GM23338 (cell line): ENCODE measurements around the gene PLEKHA7. TPM values are rescaled to one million over a fixed set of nuclear protein-coding genes. Genes with fewer than 3 reads are reported as not detected.

ENCODE experiments used
- ATAC-seq: fragments of 200-7000 bp; cut with Tn5 transposase; 3 replicates; pipeline ENCODE4 v1.9.1; 2020
- DNase-seq: peaks from one replicate; pipeline ENCODE4 v3.0.0-alpha.2; 2015; ENCODE audit warnings: low spot score
- H2AFZ ChIP-seq: fragments of 200-600 bp; sonication (generic); 2 replicates; pipeline ENCODE4 v1.8.0; 2016; ENCODE audit warnings: antibody characterized with exemption, mild to moderate bottlenecking, moderate library complexity
- H3F3A ChIP-seq: fragments of 200-600 bp; sonication (generic); replicated peaks from 2 replicates; pipeline ENCODE4 v1.8.0; 2017; ENCODE audit warnings: antibody characterized with exemption, mixed run types, low read depth
- H3K27ac ChIP-seq: fragments of 200-600 bp; sonication (generic); 2 replicates; pipeline ENCODE4 v1.6.1; 2016; ENCODE audit warnings: low read depth
- H3K27me3 ChIP-seq: fragments of 200-600 bp; sonication (generic); 2 replicates; pipeline ENCODE4 v1.8.0; 2016; ENCODE audit warnings: mild to moderate bottlenecking, mixed run types, moderate library complexity; ENCODE audit not compliant: insufficient read depth
- H3K36me3 ChIP-seq: fragments of 200-600 bp; sonication (generic); 2 replicates; pipeline ENCODE4 v1.8.0; 2016; ENCODE audit warnings: mild to moderate bottlenecking; ENCODE audit not compliant: insufficient read depth
- H3K4me1 ChIP-seq: fragments of 200-600 bp; sonication (generic); 2 replicates; pipeline ENCODE4 v1.8.0; 2016; ENCODE audit warnings: mild to moderate bottlenecking, moderate library complexity; ENCODE audit not compliant: insufficient read depth
- H3K4me2 ChIP-seq: fragments of 200-600 bp; sonication (generic); 2 replicates; pipeline ENCODE4 v1.7.1; 2017; ENCODE audit warnings: mixed run types
- H3K4me3 ChIP-seq: fragments of 200-600 bp; sonication (generic); 2 replicates; pipeline ENCODE4 v1.6.1; 2016; ENCODE audit warnings: mixed run types
- H3K79me2 ChIP-seq: fragments of 200-600 bp; sonication (generic); replicated peaks from 2 replicates; pipeline ENCODE4 v1.8.0; 2017; ENCODE audit warnings: mild to moderate bottlenecking; ENCODE audit not compliant: insufficient read depth
- H3K9me2 ChIP-seq: fragments of 200-600 bp; sonication (generic); 2 replicates; pipeline ENCODE4 v1.8.0; 2017; ENCODE audit not compliant: insufficient read depth
- H4K20me1 ChIP-seq: fragments of 200-600 bp; sonication (generic); replicated peaks from 2 replicates; pipeline ENCODE4 v1.8.0; 2017; ENCODE audit warnings: mild to moderate bottlenecking; ENCODE audit not compliant: insufficient read depth
- H3K27ac Mint-ChIP-seq: 2 replicates; pipeline ENCODE4 v1.8.0; 2020; ENCODE audit warnings: inconsistent platforms, mild to moderate bottlenecking, moderate library complexity, mixed read lengths
- H3K27me3 Mint-ChIP-seq: 3 replicates; pipeline ENCODE4 v1.8.0; 2022; ENCODE audit warnings: low read depth, mild to moderate bottlenecking, moderate library complexity, mixed read lengths, inconsistent platforms; ENCODE audit not compliant: insufficient read depth, poor library complexity
- H3K36me3 Mint-ChIP-seq: 3 replicates; pipeline ENCODE4 v1.8.0; 2021; ENCODE audit warnings: low read depth, mild to moderate bottlenecking, inconsistent platforms, moderate library complexity, mixed read lengths
- H3K4me1 Mint-ChIP-seq: 3 replicates; pipeline ENCODE4 v1.8.0; 2020; ENCODE audit warnings: mild to moderate bottlenecking, inconsistent platforms, mixed read lengths
- H3K4me3 Mint-ChIP-seq: 3 replicates; pipeline ENCODE4 v1.8.0; 2021; ENCODE audit warnings: moderate library complexity, mild to moderate bottlenecking, inconsistent platforms, mixed read lengths
- H3K9me3 Mint-ChIP-seq: 3 replicates; pipeline ENCODE4 v1.8.0; 2020; ENCODE audit warnings: moderate library complexity, mild to moderate bottlenecking, inconsistent platforms, mixed read lengths
- EZH2 ChIP-seq: fragments of 200-600 bp; sonication (generic); IDR thresholded peaks from one replicate; pipeline ENCODE4 v1.8.0; 2017; ENCODE audit warnings: antibody characterized with exemption, mild to moderate bottlenecking, low read depth; ENCODE audit not compliant: unreplicated experiment
- EZH2phosphoT487 ChIP-seq: fragments of 200-600 bp; sonication (generic); IDR thresholded peaks from one replicate; pipeline ENCODE4 v1.8.1; 2018; ENCODE audit warnings: antibody characterized with exemption; ENCODE audit not compliant: unreplicated experiment
- JUNB ChIP-seq: IDR thresholded peaks from one replicate; pipeline ENCODE4 v1.6.1; 2016; ENCODE audit warnings: antibody characterized with exemption; ENCODE audit not compliant: unreplicated experiment
- NANOG ChIP-seq: IDR thresholded peaks from 2 replicates; pipeline ENCODE4 v1.6.1; 2016; ENCODE audit warnings: antibody characterized with exemption, borderline replicate concordance
- POLR2AphosphoS5 ChIP-seq: IDR thresholded peaks from 2 replicates; pipeline ENCODE4 v1.6.1; 2016; ENCODE audit warnings: antibody characterized with exemption, low read depth
- ZNF114 ChIP-seq: fragments of 250-450 bp; sonication (Bioruptor Pico); IDR thresholded peaks from 2 replicates; pipeline ENCODE4 v1.5.0; 2020; ENCODE audit warnings: mild to moderate bottlenecking, moderate library complexity
- ZNF331 ChIP-seq: fragments of 250-450 bp; sonication (Bioruptor Pico); IDR thresholded peaks from 2 replicates; pipeline ENCODE4 v1.5.0; 2020; ENCODE audit warnings: low read depth, mild to moderate bottlenecking, moderate library complexity
- polyA plus RNA-seq: library from polyadenylated mRNA; unstranded; fragments of >200 nt; fragmentation: Nextera tagmentation; extraction: Ambion mirVana; gene quantifications from 2 replicates; pipeline ENCODE4 v1.2.1, GENCODE V29; 2016
- total RNA-seq: library from RNA; depleted of rRNA; stranded (reverse); fragments of >200 nt; shearing (Covaris generic); gene quantifications from 2 replicates; pipeline ENCODE4 v1.2.3, GENCODE V29; 2014
- TF ChIP-seq, protein P1 (sequence below), 2 experiments: fragments of 200-600 bp in 1 of 2; sonication (generic) in 1 of 2; conservative IDR thresholded peaks; 2 replicates each; pipeline versions ENCODE4 v1.5.1 to v1.6.1; 2016 to 2017; ENCODE audit warnings: antibody characterized with exemption in 2 of 2, low read depth in 2 of 2, mild to moderate bottlenecking in 2 of 2, moderate library complexity in 1 of 2
- TF ChIP-seq, protein P2 (sequence below): fragments of 250-450 bp; sonication (Bioruptor Pico); IDR thresholded peaks from 2 replicates; pipeline ENCODE4 v1.5.0; 2020; ENCODE audit warnings: mild to moderate bottlenecking, moderate library complexity
- TF ChIP-seq, protein P3 (sequence below): IDR thresholded peaks from 2 replicates; pipeline ENCODE4 v1.6.1; 2016; ENCODE audit warnings: antibody characterized with exemption

PLEKHA7 gene
- total and polyA plus RNA-seq, 2 experiments from 2014 or later = 9.7 to 15.8 TPM

- TF ChIP-seq EZH2 = no peak
- no peak for TF ChIP-seq ZNF114
These were observed 199.7 kb downstream of the PLEKHA7 start (continued) for GRCh38 chr11:16814410-16815046.

DNA sequence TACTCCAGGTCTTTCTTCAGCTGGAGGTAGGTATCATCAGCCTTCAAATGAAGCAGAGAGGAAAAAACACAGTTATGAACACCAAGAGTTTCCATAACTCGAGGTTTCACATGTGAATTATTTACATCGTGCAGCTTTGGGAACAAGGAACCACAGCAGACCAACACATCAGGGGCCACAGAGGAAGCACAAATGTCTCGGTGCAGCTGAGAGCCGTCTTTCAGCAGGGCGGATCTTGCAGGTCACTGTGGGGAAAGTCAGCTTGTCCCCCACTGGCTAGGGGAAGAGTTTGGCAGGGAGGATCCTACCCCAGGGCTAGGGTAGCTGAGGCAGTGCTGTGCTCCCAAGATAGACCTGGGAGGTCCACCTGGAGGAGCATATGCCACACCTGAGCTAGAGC lies 201.1 kb downstream of the PLEKHA7 start:
- no peaks in the 10 kb centered on the region for H3K4me1 ChIP-seq
- Mint-ChIP-seq H3K36me3 (peaks cover 14% of the 10 kb centered on the region), H3K9me3 (no peaks in the 10 kb centered on the region), H3K27me3 (peaks cover 10% of the 10 kb centered on the region), H3K4me3 (no peak overlapping the region), H3K27ac (no peak overlapping the region), H3K4me1 (peaks cover 17% of the 10 kb centered on the region)
- H3K79me2 ChIP-seq = no peaks in the 10 kb centered on the region
- H3K9me2 ChIP-seq = no peaks in the 10 kb centered on the region
- no peaks in the 10 kb centered on the region for H3K36me3 ChIP-seq
- H3K4me2 ChIP-seq = no peak overlapping the region
- DNase-seq (no peak), ATAC-seq (no peak)
- no peaks in the 10 kb centered on the region for H3K27me3 ChIP-seq
- TF ChIP-seq, protein P1, sequence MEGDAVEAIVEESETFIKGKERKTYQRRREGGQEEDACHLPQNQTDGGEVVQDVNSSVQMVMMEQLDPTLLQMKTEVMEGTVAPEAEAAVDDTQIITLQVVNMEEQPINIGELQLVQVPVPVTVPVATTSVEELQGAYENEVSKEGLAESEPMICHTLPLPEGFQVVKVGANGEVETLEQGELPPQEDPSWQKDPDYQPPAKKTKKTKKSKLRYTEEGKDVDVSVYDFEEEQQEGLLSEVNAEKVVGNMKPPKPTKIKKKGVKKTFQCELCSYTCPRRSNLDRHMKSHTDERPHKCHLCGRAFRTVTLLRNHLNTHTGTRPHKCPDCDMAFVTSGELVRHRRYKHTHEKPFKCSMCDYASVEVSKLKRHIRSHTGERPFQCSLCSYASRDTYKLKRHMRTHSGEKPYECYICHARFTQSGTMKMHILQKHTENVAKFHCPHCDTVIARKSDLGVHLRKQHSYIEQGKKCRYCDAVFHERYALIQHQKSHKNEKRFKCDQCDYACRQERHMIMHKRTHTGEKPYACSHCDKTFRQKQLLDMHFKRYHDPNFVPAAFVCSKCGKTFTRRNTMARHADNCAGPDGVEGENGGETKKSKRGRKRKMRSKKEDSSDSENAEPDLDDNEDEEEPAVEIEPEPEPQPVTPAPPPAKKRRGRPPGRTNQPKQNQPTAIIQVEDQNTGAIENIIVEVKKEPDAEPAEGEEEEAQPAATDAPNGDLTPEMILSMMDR (conservative IDR thresholded peaks at IDR 0.05; ENCODE audit: low read depth in 2 of 2) = no peak
- TF ChIP-seq, protein P2, sequence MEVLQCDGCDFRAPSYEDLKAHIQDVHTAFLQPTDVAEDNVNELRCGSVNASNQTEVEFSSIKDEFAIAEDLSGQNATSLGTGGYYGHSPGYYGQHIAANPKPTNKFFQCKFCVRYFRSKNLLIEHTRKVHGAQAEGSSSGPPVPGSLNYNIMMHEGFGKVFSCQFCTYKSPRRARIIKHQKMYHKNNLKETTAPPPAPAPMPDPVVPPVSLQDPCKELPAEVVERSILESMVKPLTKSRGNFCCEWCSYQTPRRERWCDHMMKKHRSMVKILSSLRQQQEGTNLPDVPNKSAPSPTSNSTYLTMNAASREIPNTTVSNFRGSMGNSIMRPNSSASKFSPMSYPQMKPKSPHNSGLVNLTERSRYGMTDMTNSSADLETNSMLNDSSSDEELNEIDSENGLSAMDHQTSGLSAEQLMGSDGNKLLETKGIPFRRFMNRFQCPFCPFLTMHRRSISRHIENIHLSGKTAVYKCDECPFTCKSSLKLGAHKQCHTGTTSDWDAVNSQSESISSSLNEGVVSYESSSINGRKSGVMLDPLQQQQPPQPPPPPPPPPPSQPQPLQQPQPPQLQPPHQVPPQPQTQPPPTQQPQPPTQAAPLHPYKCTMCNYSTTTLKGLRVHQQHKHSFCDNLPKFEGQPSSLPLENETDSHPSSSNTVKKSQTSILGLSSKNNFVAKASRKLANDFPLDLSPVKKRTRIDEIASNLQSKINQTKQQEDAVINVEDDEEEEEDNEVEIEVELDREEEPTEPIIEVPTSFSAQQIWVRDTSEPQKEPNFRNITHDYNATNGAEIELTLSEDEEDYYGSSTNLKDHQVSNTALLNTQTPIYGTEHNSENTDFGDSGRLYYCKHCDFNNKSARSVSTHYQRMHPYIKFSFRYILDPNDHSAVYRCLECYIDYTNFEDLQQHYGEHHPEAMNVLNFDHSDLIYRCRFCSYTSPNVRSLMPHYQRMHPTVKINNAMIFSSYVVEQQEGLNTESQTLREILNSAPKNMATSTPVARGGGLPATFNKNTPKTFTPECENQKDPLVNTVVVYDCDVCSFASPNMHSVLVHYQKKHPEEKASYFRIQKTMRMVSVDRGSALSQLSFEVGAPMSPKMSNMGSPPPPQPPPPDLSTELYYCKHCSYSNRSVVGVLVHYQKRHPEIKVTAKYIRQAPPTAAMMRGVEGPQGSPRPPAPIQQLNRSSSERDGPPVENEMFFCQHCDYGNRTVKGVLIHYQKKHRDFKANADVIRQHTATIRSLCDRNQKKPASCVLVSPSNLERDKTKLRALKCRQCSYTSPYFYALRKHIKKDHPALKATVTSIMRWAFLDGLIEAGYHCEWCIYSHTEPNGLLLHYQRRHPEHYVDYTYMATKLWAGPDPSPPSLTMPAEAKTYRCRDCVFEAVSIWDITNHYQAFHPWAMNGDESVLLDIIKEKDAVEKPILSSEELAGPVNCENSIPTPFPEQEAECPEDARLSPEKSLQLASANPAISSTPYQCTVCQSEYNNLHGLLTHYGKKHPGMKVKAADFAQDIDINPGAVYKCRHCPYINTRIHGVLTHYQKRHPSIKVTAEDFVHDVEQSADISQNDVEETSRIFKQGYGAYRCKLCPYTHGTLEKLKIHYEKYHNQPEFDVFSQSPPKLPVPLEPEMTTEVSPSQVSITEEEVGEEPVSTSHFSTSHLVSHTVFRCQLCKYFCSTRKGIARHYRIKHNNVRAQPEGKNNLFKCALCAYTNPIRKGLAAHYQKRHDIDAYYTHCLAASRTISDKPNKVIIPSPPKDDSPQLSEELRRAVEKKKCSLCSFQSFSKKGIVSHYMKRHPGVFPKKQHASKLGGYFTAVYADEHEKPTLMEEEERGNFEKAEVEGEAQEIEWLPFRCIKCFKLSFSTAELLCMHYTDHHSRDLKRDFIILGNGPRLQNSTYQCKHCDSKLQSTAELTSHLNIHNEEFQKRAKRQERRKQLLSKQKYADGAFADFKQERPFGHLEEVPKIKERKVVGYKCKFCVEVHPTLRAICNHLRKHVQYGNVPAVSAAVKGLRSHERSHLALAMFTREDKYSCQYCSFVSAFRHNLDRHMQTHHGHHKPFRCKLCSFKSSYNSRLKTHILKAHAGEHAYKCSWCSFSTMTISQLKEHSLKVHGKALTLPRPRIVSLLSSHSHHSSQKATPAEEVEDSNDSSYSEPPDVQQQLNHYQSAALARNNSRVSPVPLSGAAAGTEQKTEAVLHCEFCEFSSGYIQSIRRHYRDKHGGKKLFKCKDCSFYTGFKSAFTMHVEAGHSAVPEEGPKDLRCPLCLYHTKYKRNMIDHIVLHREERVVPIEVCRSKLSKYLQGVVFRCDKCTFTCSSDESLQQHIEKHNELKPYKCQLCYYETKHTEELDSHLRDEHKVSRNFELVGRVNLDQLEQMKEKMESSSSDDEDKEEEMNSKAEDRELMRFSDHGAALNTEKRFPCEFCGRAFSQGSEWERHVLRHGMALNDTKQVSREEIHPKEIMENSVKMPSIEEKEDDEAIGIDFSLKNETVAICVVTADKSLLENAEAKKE (CRISPR knock-in tag) = no peak
- TF ChIP-seq NANOG (no peak), JUNB (no peak), ZNF331 (CRISPR knock-in tag) (no peak), POLR2AphosphoS5 (no peak), EZH2 (no peak), EZH2phosphoT487 (no peak), ZNF114 (no peak)
- TF ChIP-seq, protein P3, sequence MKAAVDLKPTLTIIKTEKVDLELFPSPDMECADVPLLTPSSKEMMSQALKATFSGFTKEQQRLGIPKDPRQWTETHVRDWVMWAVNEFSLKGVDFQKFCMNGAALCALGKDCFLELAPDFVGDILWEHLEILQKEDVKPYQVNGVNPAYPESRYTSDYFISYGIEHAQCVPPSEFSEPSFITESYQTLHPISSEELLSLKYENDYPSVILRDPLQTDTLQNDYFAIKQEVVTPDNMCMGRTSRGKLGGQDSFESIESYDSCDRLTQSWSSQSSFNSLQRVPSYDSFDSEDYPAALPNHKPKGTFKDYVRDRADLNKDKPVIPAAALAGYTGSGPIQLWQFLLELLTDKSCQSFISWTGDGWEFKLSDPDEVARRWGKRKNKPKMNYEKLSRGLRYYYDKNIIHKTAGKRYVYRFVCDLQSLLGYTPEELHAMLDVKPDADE = no peak
- H2AFZ ChIP-seq = no peak overlapping the region
- no peaks in the 10 kb centered on the region for H4K20me1 ChIP-seq
- no peaks in the 10 kb centered on the region for H3F3A ChIP-seq
- H3K4me3 ChIP-seq = no peak overlapping the region
- H3K27ac ChIP-seq = no peak overlapping the region
